ENCODE results near the gene LGR4. TPM values are rescaled to one million over a fixed set of nuclear protein-coding genes. Genes with fewer than 3 reads are reported as not detected.
"Not testable (repeated sequence)": the region's sequence is repeated elsewhere in the genome, so short reads cannot be mapped to it uniquely, and the experiment has no call there.

Gene LGR4
- total RNA-seq, 1 experiment from 2014 or later = 37.1 TPM

GRCh38 chr11:27339941-27340340, 132.6 kb downstream of the LGR4 start:
- Mint-ChIP-seq H3K27me3 (ENCODE audit: insufficient read depth, unreplicated experiment) (no peaks in the 10 kb centered on the region), H3K4me3 (ENCODE audit: unreplicated experiment) (no peak overlapping the region)
- CTCF ChIA-PET = interaction anchor here (0.5 kb wide), 1 partner anchor 106 kb away, joined by 3 read pairs; no protein-coding TSS in a partner anchor

DNA sequence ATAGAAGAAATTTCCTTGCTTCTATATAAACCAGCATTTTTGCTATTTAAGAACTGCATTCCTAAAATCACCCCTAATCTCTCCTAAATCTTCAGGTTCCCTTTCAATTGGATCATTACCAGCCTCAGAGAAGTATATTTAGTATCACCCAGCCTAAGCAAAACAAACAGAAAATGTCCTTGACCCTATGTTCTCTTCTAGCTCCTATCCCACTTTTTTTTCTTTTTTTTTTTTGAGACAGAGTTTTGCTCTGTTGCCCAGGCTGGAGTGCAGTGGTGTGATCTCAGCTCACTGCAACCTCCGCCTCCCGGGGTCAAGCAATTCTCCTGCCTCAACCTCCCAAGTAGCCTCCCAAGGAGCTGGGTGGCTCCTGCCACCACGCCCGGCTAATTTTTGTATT, 137.8 kb downstream of the LGR4 start:
- H3K27me3 Mint-ChIP-seq (ENCODE audit: insufficient read depth, unreplicated experiment); H3K4me3 Mint-ChIP-seq (ENCODE audit: unreplicated experiment); H3K4me3 ChIP-seq (ENCODE audit: low read depth, low read length); H3K36me3 ChIP-seq (ENCODE audit: control insufficient read depth, insufficient read depth, low read length); BruUV-seq (replicated peaks); CTCF ChIA-PET; H3K27me3 ChIP-seq (replicated peaks; ENCODE audit: control insufficient read depth, insufficient read depth, low read length); POLR2A ChIA-PET; H3K36me3 Mint-ChIP-seq (ENCODE audit: insufficient read depth, unreplicated experiment); H3K27ac Mint-ChIP-seq (ENCODE audit: unreplicated experiment); DNase-seq; H3K9me3 ChIP-seq; intact Hi-C loops (cut with micrococcal nuclease; ENCODE audit: unreplicated experiment): not testable (repeated sequence)
- Mint-ChIP-seq H3K4me1 (ENCODE audit: low read depth, unreplicated experiment) (peaks cover 36% of the 10 kb centered on the region), H3K9me3 (ENCODE audit: unreplicated experiment) (peaks cover 10% of the 10 kb centered on the region)
- peaks cover 26% of the 10 kb centered on the region for H3K4me1 ChIP-seq

More at GRCh38 chr11:27339941-27340340, 132.6 kb downstream of the LGR4 start:
- Histone ChIP-seq H3K9me3 (peaks cover 4% of the 10 kb centered on the region; the same call in 1 of the 2 replicates), H3K4me1 (no peaks in the 10 kb centered on the region), H3K27me3 (replicated peaks; ENCODE audit: control insufficient read depth, insufficient read depth, low read length) (no peaks in the 10 kb centered on the region), H3K4me3 (ENCODE audit: low read depth, low read length) (no peak overlapping the region), H3K36me3 (ENCODE audit: control insufficient read depth, insufficient read depth, low read length) (no peaks in the 10 kb centered on the region)
- no peak for DNase-seq
- POLR2A ChIA-PET = no interaction called here
- TF ChIP-seq, protein P1, sequence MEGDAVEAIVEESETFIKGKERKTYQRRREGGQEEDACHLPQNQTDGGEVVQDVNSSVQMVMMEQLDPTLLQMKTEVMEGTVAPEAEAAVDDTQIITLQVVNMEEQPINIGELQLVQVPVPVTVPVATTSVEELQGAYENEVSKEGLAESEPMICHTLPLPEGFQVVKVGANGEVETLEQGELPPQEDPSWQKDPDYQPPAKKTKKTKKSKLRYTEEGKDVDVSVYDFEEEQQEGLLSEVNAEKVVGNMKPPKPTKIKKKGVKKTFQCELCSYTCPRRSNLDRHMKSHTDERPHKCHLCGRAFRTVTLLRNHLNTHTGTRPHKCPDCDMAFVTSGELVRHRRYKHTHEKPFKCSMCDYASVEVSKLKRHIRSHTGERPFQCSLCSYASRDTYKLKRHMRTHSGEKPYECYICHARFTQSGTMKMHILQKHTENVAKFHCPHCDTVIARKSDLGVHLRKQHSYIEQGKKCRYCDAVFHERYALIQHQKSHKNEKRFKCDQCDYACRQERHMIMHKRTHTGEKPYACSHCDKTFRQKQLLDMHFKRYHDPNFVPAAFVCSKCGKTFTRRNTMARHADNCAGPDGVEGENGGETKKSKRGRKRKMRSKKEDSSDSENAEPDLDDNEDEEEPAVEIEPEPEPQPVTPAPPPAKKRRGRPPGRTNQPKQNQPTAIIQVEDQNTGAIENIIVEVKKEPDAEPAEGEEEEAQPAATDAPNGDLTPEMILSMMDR (IDR thresholded peaks at IDR 0.05; ENCODE audit: insufficient read depth in 1 of 2, low read depth in 1 of 2, low read length in 1 of 2, severe bottlenecking in 1 of 2, unreplicated experiment in 1 of 2) = no peak
- Mint-ChIP-seq H3K4me1 (ENCODE audit: low read depth, unreplicated experiment) (no peaks in the 10 kb centered on the region), H3K9me3 (ENCODE audit: unreplicated experiment) (no peaks in the 10 kb centered on the region), H3K36me3 (ENCODE audit: insufficient read depth, unreplicated experiment) (peaks cover 6% of the 10 kb centered on the region), H3K27ac (ENCODE audit: unreplicated experiment) (no peak overlapping the region)
- intact Hi-C loops (cut with micrococcal nuclease; ENCODE audit: unreplicated experiment) = no loop called here
- BruUV-seq (replicated peaks) = no TSS peak

DNA sequence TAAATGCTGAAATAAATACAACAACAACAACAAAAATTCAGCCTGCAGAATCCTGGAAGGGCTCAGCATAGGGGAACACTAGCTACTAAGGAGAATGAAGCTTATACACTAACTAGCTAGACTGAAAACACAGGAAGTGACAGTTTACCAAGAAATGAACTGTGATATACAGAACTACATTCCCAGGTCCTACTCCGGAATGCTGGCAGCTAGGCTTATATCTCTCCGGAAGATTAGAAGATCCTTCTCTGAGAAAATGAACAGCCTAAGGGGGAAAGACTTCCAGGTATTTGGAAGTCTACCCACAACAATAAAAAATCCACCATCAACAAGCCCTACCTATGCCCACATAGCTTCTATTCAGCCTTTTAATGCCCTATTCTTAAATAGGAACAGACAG, 140.6 kb downstream of the LGR4 start:
- Mint-ChIP-seq H3K27ac (ENCODE audit: unreplicated experiment) (peak overlapping the region; percentile 23), H3K36me3 (ENCODE audit: insufficient read depth, unreplicated experiment) (no peaks in the 10 kb centered on the region), H3K4me1 (ENCODE audit: low read depth, unreplicated experiment) (peaks cover 36% of the 10 kb centered on the region), H3K9me3 (ENCODE audit: unreplicated experiment) (peaks cover 10% of the 10 kb centered on the region), H3K4me3 (ENCODE audit: unreplicated experiment) (no peak overlapping the region), H3K27me3 (ENCODE audit: insufficient read depth, unreplicated experiment) (no peaks in the 10 kb centered on the region)
- DNase-seq = no peak
- TF ChIP-seq, protein P1 (IDR thresholded peaks at IDR 0.05; ENCODE audit: insufficient read depth in 1 of 2, low read depth in 1 of 2, low read length in 1 of 2, severe bottlenecking in 1 of 2, unreplicated experiment in 1 of 2) = no peak
- H3K36me3 ChIP-seq (ENCODE audit: control insufficient read depth, insufficient read depth, low read length) = no peaks in the 10 kb centered on the region
- no peaks in the 10 kb centered on the region for H3K27me3 ChIP-seq (replicated peaks; ENCODE audit: control insufficient read depth, insufficient read depth, low read length)
- no peak overlapping the region for H3K4me3 ChIP-seq (ENCODE audit: low read depth, low read length)
- intact Hi-C loops (cut with micrococcal nuclease; ENCODE audit: unreplicated experiment) = loop anchor here (2.0 kb wide), 2 partner anchors 19 to 61 kb away; no protein-coding TSS in a partner anchor
- POLR2A ChIA-PET = no interaction called here
- peaks cover 28% of the 10 kb centered on the region for H3K4me1 ChIP-seq
- BruUV-seq (replicated peaks) = no TSS peak
- H3K9me3 ChIP-seq = no peaks in the 10 kb centered on the region
- CTCF ChIA-PET = no interaction called here
